ENCODE data around the gene B3GNT2. TPM values are rescaled to one million over a fixed set of nuclear protein-coding genes. Genes with fewer than 3 reads are reported as not detected.

The B3GNT2 gene
- polyA plus RNA-seq, 1 of the 3 experiments (the other 2 are of a cell fraction), result 6.3 TPM

GRCh38 chr2:62184512-62185230 lies 11.2 kb upstream of the B3GNT2 start:
- Histone ChIP-seq H3K79me2 (ENCODE audit: insufficient read depth) (no peaks in the 10 kb centered on the region), H3K4me2 (no peak overlapping the region), H3K9ac (no peak overlapping the region), H4K20me1 (ENCODE audit: insufficient read depth) (no peaks in the 10 kb centered on the region), H3F3A (replicated peaks; ENCODE audit: insufficient read depth) (no peaks in the 10 kb centered on the region), H3K36me3 (replicated peaks in 1 of 2; ENCODE audit: control insufficient read depth in 1 of 2, insufficient read depth in 2 of 2, low read length in 1 of 2) (no peaks in the 10 kb centered on the region), H3K9me2 (no peaks in the 10 kb centered on the region), H3K27me3 (ENCODE audit: insufficient read depth) (no peaks in the 10 kb centered on the region), H3K9me3 (no peaks in the 10 kb centered on the region), H3K4me1 (ENCODE audit: control insufficient read depth in 1 of 2, insufficient read depth in 2 of 2, low read depth in 1 of 2, low read length in 1 of 2) (no peaks in the 10 kb centered on the region), H2AFZ (ENCODE audit: low read depth) (no peak overlapping the region), H3K27ac (ENCODE audit: low read depth in 2 of 2, low read length in 1 of 2) (no peak overlapping the region), H3K4me3 (ENCODE audit: low read depth in 2 of 2, low read length in 1 of 2) (no peak overlapping the region)
- WGBS (ENCODE audit: low lambda C conversion rate), result 66% methylated on average over 2 of the region's 3 CpGs
- TF ChIP-seq IRF3 (IDR thresholded peaks at IDR 0.05; ENCODE audit: low read depth, low read length) (no peak), RCOR1 (IDR thresholded peaks at IDR 0.05; ENCODE audit: low read length) (no peak), MAX (IDR thresholded peaks at IDR 0.05; ENCODE audit: low read depth) (no peak)
- ChIA-PET CTCF (interaction anchor here (1.1 kb wide), 1 partner anchor 27 kb away, joined by 3 read pairs; no protein-coding TSS in a partner anchor), POLR2A (interaction anchor here (0.6 kb wide), 1 partner anchor 137 kb away, joined by 3 read pairs; no protein-coding TSS in a partner anchor)
- DNase-seq, result no peak

- Histone ChIP-seq H4K20me1 (ENCODE audit: insufficient read depth) (no peaks in the 10 kb centered on the region), H3K9me2 (no peaks in the 10 kb centered on the region), H3K27ac (ENCODE audit: low read depth in 2 of 2, low read length in 1 of 2) (no peak overlapping the region), H2AFZ (ENCODE audit: low read depth) (no peak overlapping the region), H3K36me3 (replicated peaks in 1 of 2; ENCODE audit: control insufficient read depth in 1 of 2, insufficient read depth in 2 of 2, low read length in 1 of 2) (no peaks in the 10 kb centered on the region), H3K79me2 (ENCODE audit: insufficient read depth) (no peaks in the 10 kb centered on the region), H3K9ac (no peak overlapping the region), H3K4me3 (ENCODE audit: low read depth in 2 of 2, low read length in 1 of 2) (no peak overlapping the region), H3F3A (replicated peaks; ENCODE audit: insufficient read depth) (no peaks in the 10 kb centered on the region), H3K9me3 (no peaks in the 10 kb centered on the region), H3K4me1 (ENCODE audit: control insufficient read depth in 1 of 2, insufficient read depth in 2 of 2, low read depth in 1 of 2, low read length in 1 of 2) (no peaks in the 10 kb centered on the region), H3K27me3 (ENCODE audit: insufficient read depth) (no peaks in the 10 kb centered on the region), H3K4me2 (no peak overlapping the region)
- DNase-seq, result no peak
- TF ChIP-seq CTCF (IDR thresholded peaks at IDR 0.05), result no peak
- no peak for TF ChIP-seq SMC3 (IDR thresholded peaks at IDR 0.05; ENCODE audit: low read depth, low read length)
- TF ChIP-seq ZBTB33 (IDR thresholded peaks at IDR 0.05; ENCODE audit: borderline replicate concordance, low read depth), result no peak
- TF ChIP-seq FOSL2 (IDR thresholded peaks at IDR 0.05; ENCODE audit: borderline replicate concordance, low read depth), result no peak
- no peak for TF ChIP-seq GATA2 (CRISPR knock-in tag; IDR thresholded peaks at IDR 0.05)
- TF ChIP-seq RAD21 (IDR thresholded peaks at IDR 0.05; ENCODE audit: low read length), result no peak
- TF ChIP-seq TCF12 (IDR thresholded peaks at IDR 0.05), result no peak
- no peak for TF ChIP-seq RXRA (IDR thresholded peaks at IDR 0.05; ENCODE audit: borderline replicate concordance, low read depth)
- TF ChIP-seq RFX5 (IDR thresholded peaks at IDR 0.05; ENCODE audit: low read length), result no peak
- no peak for TF ChIP-seq NRF1 (IDR thresholded peaks at IDR 0.05; ENCODE audit: low read depth, low read length)
- TF ChIP-seq POLR2AphosphoS5 (IDR thresholded peaks at IDR 0.05; ENCODE audit: low read depth, low read length), result no peak
- TF ChIP-seq MAX (IDR thresholded peaks at IDR 0.05; ENCODE audit: low read depth), result no peak
- no peak for TF ChIP-seq SIN3A (IDR thresholded peaks at IDR 0.05; ENCODE audit: borderline replicate concordance, low read depth, low read length)
- WGBS (ENCODE audit: low lambda C conversion rate), result 79% methylated on average over 15 of the region's 15 CpGs
- ChIA-PET POLR2A (interaction anchor here (0.6 kb wide), 1 partner anchor 136 kb away, joined by 3 read pairs; no protein-coding TSS in a partner anchor), CTCF (interaction anchor here (1.1 kb wide), 1 partner anchor 28 kb away, joined by 3 read pairs; no protein-coding TSS in a partner anchor)
Measured at GRCh38 chr2:62185475-62186155, 10.3 kb upstream of the B3GNT2 start.
